LNCaP clone FGC (cell line): Measurements from ENCODE around the gene SEPTIN6.

Experiments
- DNase-seq: peaks from one replicate; pipeline ENCODE4 v3.0.0-alpha.2; 2011; ENCODE audit warnings: low read depth
- H3K4me3 ChIP-seq: 2 replicates; pipeline ENCODE4 v1.5.1; 2011; ENCODE audit warnings: mild to moderate bottlenecking, low read depth, low read length, control low read depth
- TF ChIP-seq, protein P1 (sequence below): IDR thresholded peaks from 2 replicates; pipeline ENCODE4 v1.5.1; 2012; ENCODE audit warnings: mild to moderate bottlenecking; ENCODE audit not compliant: control insufficient read depth, insufficient read depth; ENCODE audit errors: extremely low read depth

SEPTIN6 gene

DNA sequence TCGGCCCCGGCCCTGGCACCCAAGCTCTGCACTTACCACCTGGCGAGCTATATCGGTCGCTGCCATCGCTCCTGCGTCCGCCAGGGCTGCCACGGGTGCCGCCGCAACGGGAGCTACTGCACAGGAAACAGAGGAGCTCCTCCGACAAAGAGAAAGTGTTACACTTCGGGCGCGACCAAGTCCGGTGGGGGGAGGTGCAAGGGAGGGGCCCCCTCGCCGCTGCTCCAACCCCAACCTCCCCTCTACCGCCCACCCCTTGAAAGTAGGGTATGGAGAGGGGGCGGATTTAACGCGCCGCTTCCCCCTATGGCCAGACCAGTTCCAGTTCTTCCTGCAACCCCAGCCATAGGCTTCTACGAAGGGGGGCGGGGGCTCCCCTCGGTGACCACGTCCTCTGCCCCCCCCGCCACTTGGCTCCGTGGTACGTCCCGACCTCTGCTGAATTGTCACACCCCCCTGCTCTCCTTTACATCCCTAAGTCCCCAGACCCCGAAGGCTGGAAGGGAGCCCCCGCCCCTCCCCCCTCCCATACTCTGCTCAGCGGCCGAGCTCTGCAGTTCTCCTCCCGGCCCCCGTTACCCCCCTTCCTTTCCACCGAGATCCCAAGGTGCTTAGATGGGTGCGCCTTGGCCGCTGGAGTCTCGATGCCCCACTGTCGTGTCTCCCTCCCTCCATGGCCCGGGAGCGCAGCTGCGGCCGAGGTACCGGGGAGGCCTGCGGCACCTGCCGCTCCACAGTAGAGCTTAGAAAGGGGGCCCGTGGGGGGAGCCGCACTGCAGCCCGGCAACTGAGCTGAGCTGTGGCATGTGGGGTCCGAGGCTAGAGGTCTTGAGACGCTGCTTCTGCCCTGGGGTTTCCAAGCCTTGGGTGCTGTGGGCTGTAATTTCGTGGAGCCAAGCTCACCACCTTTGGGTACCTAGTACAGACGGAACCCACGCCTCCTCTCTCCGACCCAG, at the start of gene SEPTIN6:
Gene SEPTIN6 (minus strand): TSS at position 129 of the 956 bp plus-strand sequence. CDS start 63 bp downstream, at position 66.
- peak; percentile 31 for DNase-seq
- H3K4me3 ChIP-seq, result peak within 1 kb of the TSS; percentile 62
- TF ChIP-seq, protein P1, sequence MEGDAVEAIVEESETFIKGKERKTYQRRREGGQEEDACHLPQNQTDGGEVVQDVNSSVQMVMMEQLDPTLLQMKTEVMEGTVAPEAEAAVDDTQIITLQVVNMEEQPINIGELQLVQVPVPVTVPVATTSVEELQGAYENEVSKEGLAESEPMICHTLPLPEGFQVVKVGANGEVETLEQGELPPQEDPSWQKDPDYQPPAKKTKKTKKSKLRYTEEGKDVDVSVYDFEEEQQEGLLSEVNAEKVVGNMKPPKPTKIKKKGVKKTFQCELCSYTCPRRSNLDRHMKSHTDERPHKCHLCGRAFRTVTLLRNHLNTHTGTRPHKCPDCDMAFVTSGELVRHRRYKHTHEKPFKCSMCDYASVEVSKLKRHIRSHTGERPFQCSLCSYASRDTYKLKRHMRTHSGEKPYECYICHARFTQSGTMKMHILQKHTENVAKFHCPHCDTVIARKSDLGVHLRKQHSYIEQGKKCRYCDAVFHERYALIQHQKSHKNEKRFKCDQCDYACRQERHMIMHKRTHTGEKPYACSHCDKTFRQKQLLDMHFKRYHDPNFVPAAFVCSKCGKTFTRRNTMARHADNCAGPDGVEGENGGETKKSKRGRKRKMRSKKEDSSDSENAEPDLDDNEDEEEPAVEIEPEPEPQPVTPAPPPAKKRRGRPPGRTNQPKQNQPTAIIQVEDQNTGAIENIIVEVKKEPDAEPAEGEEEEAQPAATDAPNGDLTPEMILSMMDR, result no peak

GRCh38 chrX:119738742-119739141, 45.8 kb upstream of the SEPTIN6 start:
- DNase-seq, result no peak
- H3K4me3 ChIP-seq, result no peak overlapping the region
- TF ChIP-seq, protein P1, result no peak

- TF ChIP-seq, protein P1, result no peak
- DNase-seq, result no peak
- no peak overlapping the region for H3K4me3 ChIP-seq
These were observed 43.3 kb upstream of the SEPTIN6 start for GRCh38 chrX:119736206-119736764.

DNA sequence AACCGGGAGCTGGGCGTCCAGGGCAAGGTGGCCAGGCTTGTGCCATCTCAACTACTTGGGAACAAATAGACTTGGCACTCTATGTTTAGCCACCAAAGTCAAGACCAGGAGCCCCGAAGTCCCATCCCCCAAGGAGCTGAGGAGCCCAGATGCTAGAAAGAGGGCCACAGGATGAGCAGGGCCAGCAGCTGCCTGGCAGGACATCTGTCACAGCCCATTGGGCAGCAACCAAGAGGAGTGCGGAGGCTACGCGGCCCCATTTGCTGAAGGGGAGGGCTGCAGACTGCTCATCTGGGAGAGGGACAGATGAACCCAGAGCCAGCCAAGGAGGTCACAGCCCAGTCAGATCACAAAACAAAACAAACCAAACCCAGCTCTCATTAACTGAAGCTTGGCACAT, 42.5 kb upstream of the SEPTIN6 start:
- no peak overlapping the region for H3K4me3 ChIP-seq
- no peak for DNase-seq

GRCh38 chrX:119734897-119735339, 42.0 kb upstream of the SEPTIN6 start:
- DNase-seq, result no peak
- no peak overlapping the region for H3K4me3 ChIP-seq
- TF ChIP-seq, protein P1, result no peak

More for the DNA sequence above, 42.5 kb upstream of the SEPTIN6 start:
- TF ChIP-seq, protein P1, result no peak

- H3K4me3 ChIP-seq, result no peak overlapping the region
- no peak for DNase-seq
- TF ChIP-seq, protein P1, result peak; percentile 56
These were observed 36.6 kb upstream of the SEPTIN6 start for GRCh38 chrX:119729408-119730201.
